NCI-H526 (cell line): ENCODE measurements around the gene STRIP1.
A peak's percentile ranks its signal among the peaks of the same experiment; 100 is the strongest.

Source experiments
- DNase-seq, 2 experiments: peaks; one replicate each; lab custom pipeline; 2025; lab: John Stamatoyannopoulos, UW

STRIP1 gene

GRCh38 chr1:110034451-110035235, at the start of gene STRIP1:
Gene STRIP1 (plus strand): TSS chr1:110034624. CDS start chr1:110034638, 14 bp downstream.
- DNase-seq = peak; percentile 95 to 98

- peak in 1 of 2 experiments; percentile 64 for DNase-seq
These were observed 49.0 kb upstream of the STRIP1 start for GRCh38 chr1:109985247-109986053.

- DNase-seq = no peak
These were observed 48.4 kb upstream of the STRIP1 start for GRCh38 chr1:109986054-109986444.

- no peak for DNase-seq
These were observed 46.0 kb upstream of the STRIP1 start for GRCh38 chr1:109988349-109988914.

- no peak for DNase-seq
These were observed 44.7 kb upstream of the STRIP1 start for GRCh38 chr1:109989506-109990301.

GRCh38 chr1:109990302-109990653, 44.1 kb upstream of the STRIP1 start:
- DNase-seq = no peak

GRCh38 chr1:109991400-109991925, 43.0 kb upstream of the STRIP1 start:
- DNase-seq = no peak

GRCh38 chr1:109993885-109994284, 40.5 kb upstream of the STRIP1 start:
- no peak for DNase-seq

GRCh38 chr1:109994654-109995053, 39.8 kb upstream of the STRIP1 start:
- no peak for DNase-seq

GRCh38 chr1:109995536-109995935, 38.9 kb upstream of the STRIP1 start:
- no peak for DNase-seq

GRCh38 chr1:109996476-109996875, 37.9 kb upstream of the STRIP1 start:
- DNase-seq = no peak

GRCh38 chr1:109997204-109997866, 37.1 kb upstream of the STRIP1 start:
- no peak for DNase-seq

GRCh38 chr1:109997867-109998229, 36.6 kb upstream of the STRIP1 start:
- peak in 1 of 2 experiments; percentile 29 for DNase-seq

- no peak for DNase-seq
These were observed 31.7 kb upstream of the STRIP1 start for GRCh38 chr1:110002695-110003094.

- DNase-seq = no peak
These were observed 30.5 kb upstream of the STRIP1 start for GRCh38 chr1:110003747-110004428.

GRCh38 chr1:110004583-110004982, 29.8 kb upstream of the STRIP1 start:
- DNase-seq = no peak

- DNase-seq = no peak
These were observed 28.5 kb upstream of the STRIP1 start for GRCh38 chr1:110005971-110006370.

GRCh38 chr1:110006516-110006915, 27.9 kb upstream of the STRIP1 start:
- DNase-seq = no peak

- DNase-seq = no peak
These were observed 27.2 kb upstream of the STRIP1 start for GRCh38 chr1:110007046-110007830.
